Fibroblast of lung (primary cell): ENCODE data around the gene SEMA3B. TPM values are rescaled to one million over a fixed set of nuclear protein-coding genes. Genes with fewer than 3 reads are reported as not detected.

Experiments
- DNase-seq, 2 donors: peaks; one replicate each; pipeline versions ENCODE4 v3.0.0 to v3.0.0-alpha.2; 2010; ENCODE audit warnings: low read depth in 2 of 2
- H2AFZ ChIP-seq: 2 replicates; pipeline ENCODE4 v1.5.1; 2012; ENCODE audit warnings: low read length, control low read depth, inconsistent platforms
- H3K27ac ChIP-seq: 2 replicates; pipeline ENCODE4 v1.5.1; 2011; ENCODE audit warnings: low read length, control low read depth; ENCODE audit not compliant: insufficient read depth
- H3K27me3 ChIP-seq: 2 replicates; pipeline ENCODE4 v1.5.1; 2011; ENCODE audit warnings: mild to moderate bottlenecking, low read length; ENCODE audit not compliant: control insufficient read depth, insufficient read depth
- H3K36me3 ChIP-seq: 2 replicates; pipeline ENCODE4 v1.5.1; 2011; ENCODE audit warnings: low read length; ENCODE audit not compliant: control insufficient read depth, insufficient read depth
- H3K4me1 ChIP-seq: 2 replicates; pipeline ENCODE4 v1.5.1; 2011; ENCODE audit warnings: low read length; ENCODE audit not compliant: control insufficient read depth, insufficient read depth; ENCODE audit errors: extremely low read depth
- H3K4me2 ChIP-seq: 2 replicates; pipeline ENCODE4 v1.5.1; 2011; ENCODE audit warnings: low read length, control low read depth; ENCODE audit not compliant: insufficient read depth; ENCODE audit errors: extremely low read depth
- H3K4me3 ChIP-seq, 4 experiments: fragments of 200-600 bp in 1 of 4; sonication (generic) in 1 of 4; replicated peaks in 1 of 4; 2 replicates each; pipeline ENCODE4 v1.5.1; 2011 to 2016; ENCODE audit warnings: low read length in 4 of 4, low read depth in 3 of 4, mild to moderate bottlenecking in 3 of 4, control low read depth in 2 of 4, inconsistent platforms in 1 of 4, mixed read lengths in 1 of 4; ENCODE audit not compliant: insufficient read depth in 1 of 4; ENCODE audit errors: control extremely low read depth in 1 of 4
- H3K79me2 ChIP-seq: 2 replicates; pipeline ENCODE4 v1.5.1; 2012; ENCODE audit warnings: mild to moderate bottlenecking, low read length, inconsistent platforms; ENCODE audit not compliant: control insufficient read depth, insufficient read depth
- H3K9ac ChIP-seq: 2 replicates; pipeline ENCODE4 v1.5.1; 2011; ENCODE audit warnings: mild to moderate bottlenecking, low read length, control low read depth; ENCODE audit not compliant: insufficient read depth
- H3K9me3 ChIP-seq: 2 replicates; pipeline ENCODE4 v1.5.1; 2012; ENCODE audit warnings: low read depth, low read length; ENCODE audit not compliant: control insufficient read depth, insufficient read depth
- H4K20me1 ChIP-seq: 2 replicates; pipeline ENCODE4 v1.5.1; 2011; ENCODE audit warnings: low read length; ENCODE audit not compliant: control insufficient read depth, insufficient read depth; ENCODE audit errors: extremely low read depth
- EZH2 ChIP-seq: IDR thresholded peaks from 2 replicates; pipeline ENCODE4 v1.5.1; 2012; ENCODE audit warnings: low read length, control low read depth, mild to moderate bottlenecking; ENCODE audit errors: missing control alignments
- polyA plus RNA-seq, 2 donors: library from polyadenylated mRNA; depleted of rRNA in 1 of 2; stranded (reverse) in 1 of 2; unstranded in 1 of 2; fragments of >200 nt; gene quantifications; 2 replicates each; pipeline ENCODE4 v1.2.1, GENCODE V29; 2011 to 2012; ENCODE audit warnings: missing spikeins in 1 of 2
- total RNA-seq: library from RNA; depleted of rRNA; stranded (reverse); fragments of >200 nt; gene quantifications from 2 replicates; pipeline ENCODE4 v1.2.1, GENCODE V29; 2014
- TF ChIP-seq, protein P1 (sequence below), 2 donors: IDR thresholded peaks in 1 of 2; conservative IDR thresholded peaks in 1 of 2; 1 replicate in 1 of 2; 2 replicates in 1 of 2; pipeline ENCODE4 v1.5.1; 2011 to 2012; ENCODE audit warnings: low read length in 2 of 2, control low read depth in 1 of 2, inconsistent platforms in 1 of 2, low read depth in 1 of 2, mild to moderate bottlenecking in 1 of 2

SEMA3B gene
- total and polyA plus RNA-seq, 2 donors (not counting 1 experiment from before 2014, with no cell fraction given), result 23.5 to 85.2 TPM

DNA sequence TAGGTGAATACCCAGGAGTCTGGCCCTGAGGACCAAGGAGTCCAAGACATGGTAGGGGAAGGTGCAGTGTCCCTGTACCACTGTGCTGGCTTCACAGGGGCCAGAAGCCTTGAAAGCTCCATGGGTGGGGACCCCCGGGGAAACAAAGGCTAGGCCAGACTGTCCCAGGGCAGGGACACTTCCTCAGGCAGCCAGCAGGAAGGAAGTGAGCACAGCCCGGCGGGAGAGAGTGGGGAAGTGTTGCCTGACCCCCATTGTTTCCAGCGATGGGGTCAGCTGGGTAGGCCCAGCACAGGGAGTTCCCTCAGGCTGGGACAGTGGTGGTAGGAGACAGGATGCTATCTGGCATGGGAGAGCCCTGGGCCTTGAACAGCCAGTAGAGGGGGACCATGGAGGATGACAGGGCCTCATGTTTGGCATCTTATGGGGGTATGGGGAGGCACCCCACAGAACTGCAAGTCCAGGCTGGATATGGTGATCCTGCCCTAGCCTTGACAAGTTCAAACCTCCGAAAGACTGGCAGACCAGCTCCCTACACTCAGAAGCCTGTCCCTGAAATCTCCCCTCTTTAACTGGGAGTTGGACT lies 54.8 kb downstream of the SEMA3B start:
- Histone ChIP-seq H3K27ac (no peak overlapping the region), H3K79me2 (peaks cover 31% of the 10 kb centered on the region), H3K4me2 (no peak overlapping the region), H3K4me3 (no peak overlapping the region), H2AFZ (no peak overlapping the region), H3K4me1 (peaks cover 10% of the 10 kb centered on the region), H3K36me3 (peaks cover 8% of the 10 kb centered on the region), H4K20me1 (no peaks in the 10 kb centered on the region), H3K9me3 (no peaks in the 10 kb centered on the region), H3K9ac (no peak overlapping the region), H3K27me3 (no peaks in the 10 kb centered on the region)
- no peak for DNase-seq
- TF ChIP-seq, protein P1, sequence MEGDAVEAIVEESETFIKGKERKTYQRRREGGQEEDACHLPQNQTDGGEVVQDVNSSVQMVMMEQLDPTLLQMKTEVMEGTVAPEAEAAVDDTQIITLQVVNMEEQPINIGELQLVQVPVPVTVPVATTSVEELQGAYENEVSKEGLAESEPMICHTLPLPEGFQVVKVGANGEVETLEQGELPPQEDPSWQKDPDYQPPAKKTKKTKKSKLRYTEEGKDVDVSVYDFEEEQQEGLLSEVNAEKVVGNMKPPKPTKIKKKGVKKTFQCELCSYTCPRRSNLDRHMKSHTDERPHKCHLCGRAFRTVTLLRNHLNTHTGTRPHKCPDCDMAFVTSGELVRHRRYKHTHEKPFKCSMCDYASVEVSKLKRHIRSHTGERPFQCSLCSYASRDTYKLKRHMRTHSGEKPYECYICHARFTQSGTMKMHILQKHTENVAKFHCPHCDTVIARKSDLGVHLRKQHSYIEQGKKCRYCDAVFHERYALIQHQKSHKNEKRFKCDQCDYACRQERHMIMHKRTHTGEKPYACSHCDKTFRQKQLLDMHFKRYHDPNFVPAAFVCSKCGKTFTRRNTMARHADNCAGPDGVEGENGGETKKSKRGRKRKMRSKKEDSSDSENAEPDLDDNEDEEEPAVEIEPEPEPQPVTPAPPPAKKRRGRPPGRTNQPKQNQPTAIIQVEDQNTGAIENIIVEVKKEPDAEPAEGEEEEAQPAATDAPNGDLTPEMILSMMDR (conservative IDR thresholded peaks at IDR 0.05 in 1 of 2, IDR thresholded peaks at IDR 0.05 in 1 of 2; ENCODE audit: low read depth in 1 of 2, low read length in 2 of 2), result no peak
- TF ChIP-seq EZH2, result no peak

DNA sequence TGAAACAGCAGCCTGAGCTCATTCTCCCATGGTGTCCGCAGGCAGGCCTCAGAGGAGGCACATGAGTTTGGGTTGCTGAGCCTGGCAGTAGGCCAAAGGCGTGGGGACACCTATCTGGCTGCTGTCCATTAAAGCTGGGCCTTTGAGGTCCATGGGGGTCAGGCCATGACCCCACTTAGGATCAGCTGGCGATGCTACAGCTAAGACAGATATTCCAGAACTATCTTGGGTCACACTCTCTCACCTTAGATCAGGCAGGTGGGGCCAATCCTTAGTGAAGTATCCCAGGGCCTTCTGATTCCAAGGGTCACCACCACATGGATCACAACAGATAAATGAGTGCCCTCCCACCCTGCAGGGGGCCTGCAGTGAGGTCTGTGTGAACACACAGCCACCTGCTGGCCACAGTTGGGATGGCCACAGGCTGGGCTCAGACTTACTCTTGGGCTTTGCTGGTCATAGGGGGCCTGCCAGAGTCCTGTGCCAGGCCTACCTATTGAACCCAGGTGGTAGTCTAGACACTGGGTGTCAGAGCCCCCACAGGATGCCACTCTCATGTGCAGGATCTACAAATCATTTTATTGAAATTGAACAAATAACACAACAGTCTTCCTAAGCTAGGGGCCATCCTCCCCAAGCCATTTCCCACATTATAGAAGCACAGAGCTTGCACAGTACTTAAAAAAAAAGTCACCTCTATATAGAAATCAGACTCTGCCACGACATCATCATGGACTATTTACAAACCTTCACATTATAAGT lies 55.6 kb downstream of the SEMA3B start:
- Histone ChIP-seq H2AFZ (no peak overlapping the region), H3K9me3 (no peaks in the 10 kb centered on the region), H3K79me2 (peaks cover 23% of the 10 kb centered on the region), H3K4me2 (no peak overlapping the region), H3K27me3 (no peaks in the 10 kb centered on the region), H3K27ac (no peak overlapping the region), H3K36me3 (peaks cover 3% of the 10 kb centered on the region), H3K4me3 (no peak overlapping the region), H3K4me1 (peaks cover 10% of the 10 kb centered on the region), H3K9ac (no peak overlapping the region), H4K20me1 (no peaks in the 10 kb centered on the region)
- no peak for TF ChIP-seq EZH2
- TF ChIP-seq, protein P1 (conservative IDR thresholded peaks at IDR 0.05 in 1 of 2, IDR thresholded peaks at IDR 0.05 in 1 of 2; ENCODE audit: low read depth in 1 of 2, low read length in 2 of 2), result peak; percentile 80 to 94
- peak; percentile 52 to 66 for DNase-seq

DNA sequence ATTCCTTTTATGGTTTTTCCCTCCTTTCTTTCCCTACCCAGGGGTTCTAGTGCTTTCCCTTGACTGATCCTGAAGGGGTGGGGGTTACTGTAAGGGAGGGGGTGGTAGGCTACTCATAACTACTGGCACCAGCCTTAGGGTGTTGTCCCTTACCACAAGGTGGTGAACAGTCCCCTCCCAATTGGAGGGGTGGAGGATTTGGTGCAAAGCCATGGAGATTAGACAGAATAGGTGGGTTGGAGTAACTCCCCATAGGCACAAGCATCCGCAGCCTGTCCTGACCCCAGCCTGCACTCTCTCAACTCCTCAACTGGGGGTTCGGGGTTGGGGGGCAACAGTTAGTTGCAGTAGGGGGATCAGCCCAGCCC lies 56.1 kb downstream of the SEMA3B start:
- H3K79me2 ChIP-seq, result peaks cover 18% of the 10 kb centered on the region
- H4K20me1 ChIP-seq, result no peaks in the 10 kb centered on the region
- H3K36me3 ChIP-seq, result peaks cover 6% of the 10 kb centered on the region
- H3K9ac ChIP-seq, result no peak overlapping the region
- no peak for DNase-seq
- H3K4me2 ChIP-seq, result no peak overlapping the region
- no peak overlapping the region for H2AFZ ChIP-seq
- TF ChIP-seq EZH2, result no peak
- TF ChIP-seq, protein P1 (conservative IDR thresholded peaks at IDR 0.05 in 1 of 2, IDR thresholded peaks at IDR 0.05 in 1 of 2; ENCODE audit: low read depth in 1 of 2, low read length in 2 of 2), result no peak
- H3K4me3 ChIP-seq, result no peak overlapping the region
- H3K9me3 ChIP-seq, result no peaks in the 10 kb centered on the region
- H3K27me3 ChIP-seq, result no peaks in the 10 kb centered on the region
- peaks cover 9% of the 10 kb centered on the region for H3K4me1 ChIP-seq
- H3K27ac ChIP-seq, result no peak overlapping the region
